ENCODE results near the gene FAM107B. TPM values are rescaled to one million over a fixed set of nuclear protein-coding genes. Genes with fewer than 3 reads are reported as not detected.

The FAM107B gene
- total and polyA plus RNA-seq, 2 experiments from 2014 or later, result 85.5 to 85.9 TPM

DNA sequence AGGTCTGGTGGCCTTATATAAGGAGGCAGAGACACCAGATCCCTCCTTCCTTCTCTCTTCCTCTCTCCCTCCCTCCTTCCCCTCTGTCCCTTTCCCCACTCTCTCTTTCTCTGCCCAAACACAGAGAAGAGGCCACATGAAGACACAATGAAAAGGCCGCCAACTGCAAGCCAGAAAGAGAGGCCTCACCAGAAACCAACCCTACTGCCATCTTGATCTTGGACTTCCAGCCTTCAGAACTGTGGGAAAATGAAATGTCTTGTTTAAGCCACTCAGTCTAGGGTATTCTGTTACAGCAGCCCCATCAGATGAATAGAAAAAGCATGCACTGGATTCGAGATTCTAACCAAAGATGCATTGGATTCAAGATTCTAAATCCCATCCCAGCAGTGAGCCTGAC is 168.1 kb downstream of the FAM107B start:
- no peak overlapping the region for H3K4me3 ChIP-seq
- H2AFZ ChIP-seq, result no peak overlapping the region
- no peak overlapping the region for H3K27ac ChIP-seq
- H3K9me3 ChIP-seq (ENCODE audit: low read depth), result no peaks in the 10 kb centered on the region
- TF ChIP-seq CTCF (IDR thresholded peaks at IDR 0.05; ENCODE audit: poor library complexity) (no peak), EZH2 (IDR thresholded peaks at IDR 0.05; ENCODE audit: borderline replicate concordance) (no peak), EZH2phosphoT487 (IDR thresholded peaks at IDR 0.05; ENCODE audit: low read depth, severe bottlenecking, unreplicated experiment) (no peak)
- H3K79me2 ChIP-seq, result peaks cover 17% of the 10 kb centered on the region
- H3K4me1 ChIP-seq (ENCODE audit: insufficient read depth), result peaks cover 13% of the 10 kb centered on the region
- H3K36me3 ChIP-seq (replicated peaks; ENCODE audit: insufficient read depth, low read depth), result no peaks in the 10 kb centered on the region
- H3K4me2 ChIP-seq, result no peak overlapping the region
- H3K27me3 ChIP-seq, result no peaks in the 10 kb centered on the region
- DNase-seq (ENCODE audit: low spot score), result no peak
- no peaks in the 10 kb centered on the region for H3K9me2 ChIP-seq (replicated peaks; ENCODE audit: insufficient read depth)
- H4K20me1 ChIP-seq (ENCODE audit: insufficient read depth, poor library complexity, severe bottlenecking), result no peaks in the 10 kb centered on the region
- WGBS (ENCODE audit: low lambda C conversion rate, missing lambda C conversion rate), result 90% methylated on average over 2 of the region's 2 CpGs

- WGBS (ENCODE audit: low lambda C conversion rate, missing lambda C conversion rate), result 53% methylated on average over 7 of the region's 7 CpGs
- H3K27ac ChIP-seq, result peak overlapping the region; percentile 63
Observed at GRCh38 chr10:14605231-14605925, 169.3 kb downstream of the FAM107B start.

GRCh38 chr10:14604181-14605142 is 170.2 kb downstream of the FAM107B start:
- no peaks in the 10 kb centered on the region for H3K9me3 ChIP-seq (ENCODE audit: low read depth)
- TF ChIP-seq CTCF (IDR thresholded peaks at IDR 0.05; ENCODE audit: poor library complexity), result no peak
- no peak for TF ChIP-seq EZH2 (IDR thresholded peaks at IDR 0.05; ENCODE audit: borderline replicate concordance)
- TF ChIP-seq EZH2phosphoT487 (IDR thresholded peaks at IDR 0.05; ENCODE audit: low read depth, severe bottlenecking, unreplicated experiment), result no peak
- no peaks in the 10 kb centered on the region for H3K27me3 ChIP-seq
- H3K79me2 ChIP-seq, result peaks cover 39% of the 10 kb centered on the region
- H2AFZ ChIP-seq, result peak overlapping the region; percentile 53
- peak overlapping the region; percentile 89 for H3K4me2 ChIP-seq
- H3K27ac ChIP-seq, result peak overlapping the region; percentile 63
- H3K9me2 ChIP-seq (replicated peaks; ENCODE audit: insufficient read depth), result no peaks in the 10 kb centered on the region
- peaks cover 4% of the 10 kb centered on the region for H4K20me1 ChIP-seq (ENCODE audit: insufficient read depth, poor library complexity, severe bottlenecking)
- H3K4me1 ChIP-seq (ENCODE audit: insufficient read depth), result peaks cover 12% of the 10 kb centered on the region
- no peaks in the 10 kb centered on the region for H3K36me3 ChIP-seq (replicated peaks; ENCODE audit: insufficient read depth, low read depth)
- 2% methylated on average over 54 of the region's 94 CpGs for WGBS (ENCODE audit: low lambda C conversion rate, missing lambda C conversion rate)
- DNase-seq (ENCODE audit: low spot score), result peak; percentile 94
- H3K4me3 ChIP-seq, result peak overlapping the region; percentile 46

More at GRCh38 chr10:14605231-14605925, 169.3 kb downstream of the FAM107B start:
- no peak overlapping the region for H2AFZ ChIP-seq
- peaks cover 12% of the 10 kb centered on the region for H3K4me1 ChIP-seq (ENCODE audit: insufficient read depth)
- H3K4me2 ChIP-seq, result peak overlapping the region; percentile 89
- peaks cover 30% of the 10 kb centered on the region for H3K79me2 ChIP-seq
- H3K9me3 ChIP-seq (ENCODE audit: low read depth), result no peaks in the 10 kb centered on the region
- DNase-seq (ENCODE audit: low spot score), result no peak
- peaks cover 4% of the 10 kb centered on the region for H4K20me1 ChIP-seq (ENCODE audit: insufficient read depth, poor library complexity, severe bottlenecking)
- H3K4me3 ChIP-seq, result peak overlapping the region; percentile 46
- TF ChIP-seq EZH2phosphoT487 (IDR thresholded peaks at IDR 0.05; ENCODE audit: low read depth, severe bottlenecking, unreplicated experiment) (no peak), CTCF (IDR thresholded peaks at IDR 0.05; ENCODE audit: poor library complexity) (no peak), EZH2 (IDR thresholded peaks at IDR 0.05; ENCODE audit: borderline replicate concordance) (no peak)
- no peaks in the 10 kb centered on the region for H3K9me2 ChIP-seq (replicated peaks; ENCODE audit: insufficient read depth)
- H3K27me3 ChIP-seq, result no peaks in the 10 kb centered on the region
- no peaks in the 10 kb centered on the region for H3K36me3 ChIP-seq (replicated peaks; ENCODE audit: insufficient read depth, low read depth)

Data from hepatocyte (in vitro differentiated cells).